Kidney (tissue), 14 donors: ENCODE data around the gene DUOXA1. TPM values are rescaled to one million over a fixed set of nuclear protein-coding genes. Genes with fewer than 3 reads are reported as not detected.

Experiments used
- DNase-seq, 5 donors: peaks; one replicate each; pipeline ENCODE4 v3.0.0-alpha.2; 2013 to 2020
- FAIRE-seq: peaks from 2 replicates; lab custom pipeline; 2012; peaks lifted over from hg19 to GRCh38; lab: Jason Lieb, UNC
- H3K27ac ChIP-seq, 2 donors: one replicate each; pipeline ENCODE4 v1.7.0; 2013; ENCODE audit warnings: low read depth in 2 of 2, low read length in 2 of 2, inconsistent platforms in 1 of 2
- H3K27me3 ChIP-seq: one replicate; pipeline ENCODE4 v1.7.1; 2013; ENCODE audit warnings: low read length, inconsistent platforms; ENCODE audit not compliant: control insufficient read depth, insufficient read depth
- H3K36me3 ChIP-seq, 3 donors: one replicate each; pipeline versions ENCODE4 v1.7.0 to v1.7.1; 2013; ENCODE audit warnings: low read length in 3 of 3, control low read depth in 1 of 3, inconsistent platforms in 1 of 3; ENCODE audit not compliant: insufficient read depth in 3 of 3, control insufficient read depth in 2 of 3
- H3K4me1 ChIP-seq, 3 donors: one replicate each; pipeline versions ENCODE4 v1.7.0 to v1.7.1; 2013; ENCODE audit warnings: low read length in 3 of 3, inconsistent platforms in 1 of 3, low read depth in 1 of 3; ENCODE audit not compliant: control insufficient read depth in 2 of 3, insufficient read depth in 2 of 3
- H3K4me3 ChIP-seq, 3 donors: one replicate each; pipeline versions ENCODE4 v1.7.0 to v1.8.1; 2013; ENCODE audit warnings: low read length in 3 of 3, control low read depth in 1 of 3, inconsistent platforms in 1 of 3
- H3K9ac ChIP-seq, 3 donors: one replicate each; pipeline versions ENCODE4 v1.7.0 to v1.7.1; 2013; ENCODE audit warnings: low read length in 3 of 3, control low read depth in 1 of 3, inconsistent platforms in 1 of 3
- H3K9me3 ChIP-seq, 3 donors: one replicate each; pipeline versions ENCODE4 v1.7.0 to v1.7.1; 2013; ENCODE audit warnings: low read length in 3 of 3, control low read depth in 1 of 3, inconsistent platforms in 1 of 3; ENCODE audit not compliant: control insufficient read depth in 2 of 3, insufficient read depth in 1 of 3
- intact Hi-C: fragments of 100-400 bp; cut with DNase I; formaldehyde crosslinking; loops from one replicate; pipeline ENCODE4 v1.11.1; 2022
- polyA plus RNA-seq: library from polyadenylated mRNA; stranded (reverse); fragments of 350-450 nt; fragmentation: Illumina TruSeq; extraction: RNeasy Lipid Tissue Mini Kit (QIAGEN cat#74804); gene quantifications from one replicate; pipeline ENCODE4 v1.2.3, GENCODE V29; 2014; ENCODE audit warnings: low read depth, low replicate concordance; ENCODE audit not compliant: insufficient read depth
- total RNA-seq: library from RNA; stranded (reverse); fragmentation: NEBNext Ultra II Directional; extraction: Animal tissue kit (Norgen Biotek cat#: 25700); gene quantifications from one replicate; pipeline ENCODE4 v1.2.1, GENCODE V29; 2021
- TF ChIP-seq, protein P1 (sequence below): IDR thresholded peaks from 3 replicates; pipeline ENCODE4 v1.5.1; 2012; ENCODE audit warnings: mild to moderate bottlenecking, moderate library complexity, borderline replicate concordance; ENCODE audit not compliant: insufficient read depth; ENCODE audit errors: extremely low read depth
- donor health status: control.
- donor health status: control.
- donor health status: control.
- donor health status: control.
- donor health status: control.
- donor health status: DM: yes; HTN: yes; CAD: no.
- donor health status: Normal renal cell carcinoma (clear cell type).

Gene DUOXA1
- total and polyA plus RNA-seq, 2 donors from 2014 or later: 0.52 to 1.4 TPM

DNA sequence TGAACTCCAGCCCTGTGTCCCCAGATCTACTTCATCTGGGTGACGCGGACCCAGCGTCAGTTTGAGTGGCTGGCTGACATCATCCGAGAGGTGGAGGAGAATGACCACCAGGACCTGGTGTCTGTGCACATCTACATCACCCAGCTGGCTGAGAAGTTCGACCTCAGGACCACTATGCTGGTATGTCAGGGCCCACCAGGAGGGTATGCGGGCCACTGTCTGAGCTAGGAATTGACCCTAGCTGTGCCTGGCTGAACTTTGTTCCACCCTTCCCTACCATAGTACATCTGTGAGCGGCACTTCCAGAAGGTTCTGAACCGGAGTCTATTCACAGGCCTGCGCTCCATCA, 33.8 kb upstream of the DUOXA1 start:
- Histone ChIP-seq H3K4me1 (peaks cover 0 to 8% (median 0%) of the 10 kb centered on the region in 3 donors), H3K4me3 (no peak overlapping the region), H3K27me3 (no peaks in the 10 kb centered on the region), H3K27ac (no peak overlapping the region), H3K36me3 (no peaks in the 10 kb centered on the region), H3K9ac (no peak overlapping the region), H3K9me3 (no peaks in the 10 kb centered on the region)
- intact Hi-C loops: no loop called here
- peak in 1 of 5 donors; percentile 38 for DNase-seq
- TF ChIP-seq, protein P1, sequence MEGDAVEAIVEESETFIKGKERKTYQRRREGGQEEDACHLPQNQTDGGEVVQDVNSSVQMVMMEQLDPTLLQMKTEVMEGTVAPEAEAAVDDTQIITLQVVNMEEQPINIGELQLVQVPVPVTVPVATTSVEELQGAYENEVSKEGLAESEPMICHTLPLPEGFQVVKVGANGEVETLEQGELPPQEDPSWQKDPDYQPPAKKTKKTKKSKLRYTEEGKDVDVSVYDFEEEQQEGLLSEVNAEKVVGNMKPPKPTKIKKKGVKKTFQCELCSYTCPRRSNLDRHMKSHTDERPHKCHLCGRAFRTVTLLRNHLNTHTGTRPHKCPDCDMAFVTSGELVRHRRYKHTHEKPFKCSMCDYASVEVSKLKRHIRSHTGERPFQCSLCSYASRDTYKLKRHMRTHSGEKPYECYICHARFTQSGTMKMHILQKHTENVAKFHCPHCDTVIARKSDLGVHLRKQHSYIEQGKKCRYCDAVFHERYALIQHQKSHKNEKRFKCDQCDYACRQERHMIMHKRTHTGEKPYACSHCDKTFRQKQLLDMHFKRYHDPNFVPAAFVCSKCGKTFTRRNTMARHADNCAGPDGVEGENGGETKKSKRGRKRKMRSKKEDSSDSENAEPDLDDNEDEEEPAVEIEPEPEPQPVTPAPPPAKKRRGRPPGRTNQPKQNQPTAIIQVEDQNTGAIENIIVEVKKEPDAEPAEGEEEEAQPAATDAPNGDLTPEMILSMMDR: no peak
- no peak for FAIRE-seq

- H3K27ac ChIP-seq: no peak overlapping the region
- H3K9ac ChIP-seq: no peak overlapping the region
These were observed 33.3 kb upstream of the DUOXA1 start for GRCh38 chr15:45162771-45163507.

DNA sequence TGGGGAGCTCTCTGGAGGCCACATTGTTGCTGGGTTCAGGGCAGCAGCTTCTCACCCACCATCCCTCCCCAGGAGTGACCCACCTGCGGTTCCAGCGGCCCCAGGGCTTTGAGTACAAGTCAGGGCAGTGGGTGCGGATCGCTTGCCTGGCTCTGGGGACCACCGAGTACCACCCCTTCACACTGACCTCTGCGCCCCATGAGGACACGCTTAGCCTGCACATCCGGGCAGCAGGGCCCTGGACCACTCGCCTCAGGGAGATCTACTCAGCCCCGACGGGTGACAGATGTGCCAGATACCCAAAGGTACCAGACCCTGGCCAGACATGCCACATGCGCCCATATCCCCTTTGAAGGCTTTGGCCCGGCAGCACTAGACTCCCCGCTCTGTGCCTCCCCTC, 32.0 kb upstream of the DUOXA1 start:
- no peak overlapping the region for H3K9ac ChIP-seq
- intact Hi-C loops: no loop called here
- TF ChIP-seq, protein P1: no peak
- H3K27me3 ChIP-seq: no peaks in the 10 kb centered on the region
- H3K4me1 ChIP-seq: peaks cover 0 to 3% (median 0%) of the 10 kb centered on the region in 3 donors
- no peak for FAIRE-seq
- H3K4me3 ChIP-seq: no peak overlapping the region
- H3K36me3 ChIP-seq: no peaks in the 10 kb centered on the region
- no peak overlapping the region for H3K27ac ChIP-seq
- peak in 1 of 5 donors; percentile 56 for DNase-seq
- H3K9me3 ChIP-seq: no peaks in the 10 kb centered on the region

More at GRCh38 chr15:45162771-45163507, 33.3 kb upstream of the DUOXA1 start:
- H3K9me3 ChIP-seq: no peaks in the 10 kb centered on the region
- FAIRE-seq: no peak
- peaks cover 0 to 8% (median 0%) of the 10 kb centered on the region in 3 donors for H3K4me1 ChIP-seq
- TF ChIP-seq, protein P1: peak; percentile 94
- DNase-seq: peak; percentile 84 to 91 (median 86)
- no peaks in the 10 kb centered on the region for H3K36me3 ChIP-seq
- H3K27me3 ChIP-seq: no peaks in the 10 kb centered on the region
- intact Hi-C loops: no loop called here
- H3K4me3 ChIP-seq: no peak overlapping the region
